CD4-positive, alpha-beta T cell treated with Interleukin-15 for 4 hours (primary cell): ENCODE data around the gene ITPR1.
"Not testable (repeated sequence)": the region's sequence is repeated elsewhere in the genome, so short reads cannot be mapped to it uniquely, and the experiment has no call there.

Source experiments
- DNase-seq: peaks from one replicate; pipeline ENCODE4 v3.0.0-alpha.2; 2020; ENCODE audit warnings: low spot score

ITPR1 gene

DNA sequence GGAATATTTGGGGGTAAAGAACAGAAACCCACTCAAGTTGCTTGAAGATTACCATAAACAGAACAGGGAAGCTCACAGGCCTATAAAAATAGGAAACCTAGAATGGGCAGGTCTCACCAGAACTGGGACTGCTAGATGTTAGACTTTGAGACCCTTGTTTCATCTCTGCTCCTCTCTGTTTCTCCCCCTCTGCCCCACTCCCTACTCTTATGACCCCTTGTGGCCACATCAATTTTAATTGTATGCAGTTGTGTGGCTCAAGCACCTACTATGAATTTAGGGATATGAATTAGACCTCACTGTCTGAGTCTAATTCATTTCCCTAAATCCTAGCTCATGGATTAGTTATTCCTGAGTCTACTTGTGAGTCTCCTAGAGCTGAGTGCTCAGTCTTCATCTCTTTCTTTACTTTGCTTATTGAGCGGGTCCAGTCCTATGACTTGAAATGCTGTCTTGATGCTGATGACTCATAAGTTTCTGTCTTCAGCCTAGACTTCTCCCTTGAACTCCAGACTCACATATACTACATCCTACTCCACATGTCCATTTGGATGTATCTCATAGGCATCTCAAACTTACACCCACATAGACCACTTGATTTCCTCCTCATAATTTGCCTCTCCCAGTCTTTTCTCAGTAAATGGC, 78.7 kb downstream of the ITPR1 start:
- no peak for DNase-seq

DNA sequence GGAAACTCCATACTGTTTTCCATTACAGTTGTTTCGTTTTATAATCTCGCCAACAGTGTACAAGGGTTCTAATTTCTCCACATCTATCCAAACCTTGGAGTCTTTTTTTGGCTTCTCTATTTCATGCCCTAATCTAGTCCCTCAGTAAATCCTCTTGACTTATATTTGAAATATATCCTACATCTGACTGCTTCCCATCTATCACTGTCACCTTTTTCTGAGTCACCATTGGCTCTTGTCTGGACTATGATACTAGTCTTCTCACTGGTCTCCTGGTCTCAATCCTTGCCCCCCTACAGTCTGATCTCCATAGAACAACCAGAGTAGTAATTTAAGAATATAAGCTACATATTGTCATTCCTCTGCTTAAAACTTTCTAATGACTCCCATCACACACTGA, 80.0 kb downstream of the ITPR1 start:
- no peak for DNase-seq

GRCh38 chr3:4574426-4574965, 81.3 kb downstream of the ITPR1 start:
- DNase-seq, result no peak

DNA sequence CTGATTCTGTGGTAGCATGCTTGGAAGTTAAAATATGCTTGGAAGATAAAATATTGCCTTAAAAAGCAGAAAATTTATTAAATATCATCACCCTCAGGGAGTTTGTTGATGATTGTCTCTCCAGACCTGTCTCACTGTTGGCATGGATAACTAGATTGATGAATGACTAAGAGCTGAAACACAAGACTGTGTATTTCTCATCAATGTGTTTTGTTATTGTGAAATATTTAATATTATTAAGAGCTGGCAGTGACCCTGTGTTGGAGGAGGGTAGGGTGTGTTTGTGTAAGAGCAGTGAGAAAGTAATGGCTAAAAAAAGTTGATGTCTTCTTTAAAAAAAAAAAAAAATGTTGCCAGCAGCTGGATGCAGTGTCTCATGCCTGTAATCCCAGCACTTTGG, 82.2 kb downstream of the ITPR1 start:
- no peak for DNase-seq

- no peak for DNase-seq
These were observed 84.6 kb downstream of the ITPR1 start for GRCh38 chr3:4577721-4578120.

- DNase-seq, result no peak
These were observed 87.4 kb downstream of the ITPR1 start for GRCh38 chr3:4580346-4581123.

GRCh38 chr3:4581124-4581424, 87.9 kb downstream of the ITPR1 start:
- no peak for DNase-seq

- DNase-seq, result no peak
These were observed 88.3 kb downstream of the ITPR1 start for GRCh38 chr3:4581498-4581897.

- no peak for DNase-seq
These were observed 88.9 kb downstream of the ITPR1 start for GRCh38 chr3:4581920-4582611.

DNA sequence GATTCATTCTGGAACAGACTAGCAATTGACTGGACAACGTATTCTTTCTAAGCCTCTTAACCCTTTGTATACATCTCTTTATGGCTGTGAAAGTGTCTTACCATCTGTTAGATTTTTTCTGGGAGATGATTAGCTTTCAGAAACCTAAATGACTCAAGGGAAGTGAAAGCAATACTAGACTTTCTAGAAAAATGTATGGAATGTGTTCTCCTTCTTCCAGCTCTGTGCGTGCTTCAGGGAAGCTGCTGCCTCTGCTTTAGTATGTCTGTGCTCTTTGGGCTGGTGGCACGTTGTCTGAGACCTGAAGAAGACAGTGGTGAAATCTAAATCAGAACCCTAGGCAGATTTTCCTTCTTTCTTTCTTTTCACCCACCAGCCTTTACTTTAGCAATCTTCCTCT, 89.5 kb downstream of the ITPR1 start:
- DNase-seq, result no peak

DNA sequence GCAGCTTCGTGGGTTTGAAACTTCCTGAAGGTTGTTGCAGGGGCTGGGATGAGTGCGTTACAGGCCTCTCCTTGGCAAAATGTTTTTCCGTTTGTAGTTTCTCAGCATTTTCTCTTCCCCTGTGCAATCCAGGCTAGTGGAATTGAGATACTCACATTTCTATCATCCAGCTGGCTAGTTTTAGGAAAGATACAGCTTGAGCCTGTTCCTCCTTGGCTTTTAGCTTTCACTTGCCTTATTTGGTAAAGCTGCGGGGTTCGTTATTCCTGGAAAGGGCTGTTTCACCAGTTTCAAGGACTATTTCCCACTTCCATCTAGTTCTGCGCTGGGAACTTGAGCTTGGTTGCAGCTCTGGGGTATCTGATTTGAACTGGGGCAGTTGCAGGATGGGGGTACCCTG, 90.3 kb downstream of the ITPR1 start:
- DNase-seq, result no peak

GRCh38 chr3:4584456-4585249, 91.5 kb downstream of the ITPR1 start:
- peak; percentile 10 for DNase-seq

DNA sequence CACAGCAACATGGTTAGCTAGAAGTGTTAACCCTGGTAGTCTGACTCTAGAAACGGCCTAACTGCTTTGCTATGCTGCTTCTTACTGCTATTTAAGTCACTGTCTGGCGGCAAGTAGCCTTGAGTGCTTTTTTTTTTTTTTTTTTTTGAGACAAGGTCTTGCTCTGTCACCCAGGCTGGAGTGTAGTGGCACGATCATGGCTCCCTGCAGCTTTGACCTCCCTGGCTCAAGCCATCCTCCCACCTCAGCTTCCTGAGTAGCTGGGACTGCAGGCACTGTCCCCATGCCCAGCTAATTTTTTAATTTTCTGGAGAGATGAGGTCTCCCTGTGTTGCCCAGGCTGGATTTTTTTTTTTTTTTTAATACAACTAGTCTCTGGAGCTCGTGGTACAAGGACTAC, 93.2 kb downstream of the ITPR1 start:
- no peak for DNase-seq

- DNase-seq, result no peak
These were observed 94.1 kb downstream of the ITPR1 start for GRCh38 chr3:4587061-4587837.

- no peak for DNase-seq
These were observed 94.6 kb downstream of the ITPR1 start for GRCh38 chr3:4587838-4588105.

GRCh38 chr3:4588466-4588865, 95.3 kb downstream of the ITPR1 start:
- DNase-seq, result no peak

DNA sequence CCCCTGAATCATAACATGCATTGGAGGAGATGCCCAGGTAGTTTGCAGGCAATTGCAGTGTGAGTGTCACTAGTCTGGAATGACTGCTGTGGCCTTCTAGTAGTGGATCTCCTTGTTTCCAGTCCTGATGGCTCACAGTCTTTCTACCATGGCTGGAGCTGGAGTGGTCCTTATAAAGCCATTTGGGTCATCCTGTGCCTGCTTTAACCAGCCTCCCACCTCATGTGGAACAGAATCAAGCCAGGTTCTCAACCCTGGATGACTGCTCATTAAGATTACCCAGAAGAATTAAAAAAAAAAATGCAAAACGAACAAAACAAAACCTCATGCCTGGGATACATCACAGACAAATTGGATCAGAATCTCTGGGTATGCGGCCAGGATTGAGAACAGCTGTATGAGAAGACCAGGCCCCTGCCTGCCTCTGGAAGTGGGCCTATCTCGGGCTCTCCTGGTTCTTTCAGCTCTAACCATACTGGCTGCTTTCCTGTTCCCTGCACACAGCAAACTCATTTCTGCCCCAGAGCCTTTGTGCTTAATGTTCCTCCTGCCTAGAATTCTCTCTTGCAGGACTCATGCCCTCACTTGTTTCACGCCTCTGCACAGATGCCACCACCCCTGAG, 96.4 kb downstream of the ITPR1 start:
- DNase-seq, result no peak

DNA sequence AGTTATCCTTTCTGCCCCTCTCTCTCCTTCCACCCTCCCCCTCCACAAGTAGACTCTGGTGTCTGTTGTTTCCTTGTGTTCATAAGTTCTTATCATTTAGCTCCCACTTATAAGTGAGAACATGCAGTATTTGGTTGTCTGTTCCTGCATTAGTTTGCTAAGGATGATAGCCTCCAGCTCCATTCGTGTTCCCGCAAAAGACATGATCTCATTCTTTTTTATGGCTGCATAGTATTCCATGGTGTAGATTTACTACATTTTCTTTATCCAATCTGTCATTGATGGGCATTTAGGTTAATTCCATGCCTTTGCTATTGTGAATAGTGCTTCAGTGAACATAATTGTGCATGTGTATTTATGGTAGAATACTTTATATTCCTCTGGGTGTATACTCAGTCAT, 97.7 kb downstream of the ITPR1 start:
- not testable (repeated sequence) for DNase-seq

DNA sequence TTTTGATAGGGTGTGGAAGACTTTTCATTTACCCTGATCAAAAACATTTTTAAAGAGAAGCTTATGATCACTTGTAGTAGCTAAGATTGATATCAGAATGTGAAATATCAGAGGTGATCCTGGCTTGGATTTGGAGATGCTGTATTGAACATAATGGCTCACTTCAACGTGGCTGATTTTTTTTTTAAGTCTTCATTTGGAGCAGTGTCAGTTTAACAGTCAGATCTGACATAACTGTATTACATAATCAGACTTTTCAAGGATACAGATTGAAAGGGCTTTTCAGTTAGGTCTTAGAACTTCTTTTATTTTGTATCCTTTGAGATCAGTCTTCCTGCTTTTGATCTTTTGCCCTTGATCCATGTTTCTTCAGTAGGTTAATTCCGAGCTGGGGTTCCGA, 98.5 kb downstream of the ITPR1 start:
- no peak for DNase-seq

DNA sequence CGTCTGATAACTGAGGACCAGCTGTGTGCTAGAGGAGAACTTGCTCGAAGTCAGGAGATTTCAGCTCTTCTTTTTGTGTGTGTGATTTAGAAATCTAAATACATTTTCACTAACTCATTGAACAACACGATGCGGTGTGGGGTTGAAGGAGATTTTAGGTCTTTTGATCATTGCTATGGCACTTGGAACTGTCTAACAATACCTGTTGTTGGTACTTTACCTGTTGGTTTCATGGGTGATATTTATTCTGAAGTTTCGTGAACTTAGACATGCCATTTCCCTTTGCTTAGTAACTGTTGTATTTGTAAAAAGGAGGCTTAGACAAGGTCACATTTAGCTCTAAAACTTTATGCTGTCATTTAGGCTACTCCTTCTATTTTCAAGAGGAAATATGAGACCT, 99.9 kb downstream of the ITPR1 start:
- no peak for DNase-seq

DNA sequence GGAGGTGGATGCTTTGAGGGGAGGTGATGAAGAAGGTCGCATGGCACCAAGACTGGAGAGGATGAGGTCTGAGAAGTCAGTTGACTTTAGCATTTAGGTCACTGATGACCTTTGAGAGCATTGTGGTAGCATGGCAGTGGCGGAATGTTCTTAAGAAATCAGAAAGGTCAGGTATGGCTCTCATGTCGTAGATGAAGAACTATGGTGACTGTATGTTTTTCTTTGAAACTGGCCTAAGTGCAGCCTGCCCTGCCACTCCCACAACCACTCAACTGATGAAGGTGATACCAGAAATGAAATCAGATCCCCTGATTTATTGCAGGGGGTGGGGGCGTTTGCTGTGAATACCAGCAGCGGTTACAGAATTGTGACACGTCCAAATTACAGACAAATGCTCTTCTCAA, 102.6 kb downstream of the ITPR1 start:
- DNase-seq, result no peak
